Common myeloid progenitor, CD34-positive (primary cell): ENCODE data around the gene AP1G2.

Experiments
- CTCF ChIA-PET: fragments of 350-600 bp; sonication (Branson Sonifier 250); formaldehyde crosslinking; loops from one replicate; lab custom pipeline; 2021; ENCODE audit warnings: antibody characterized with exemption; lab: Charles Lee
- POLR2A ChIA-PET: fragments of 350-600 bp; sonication (Branson Sonifier 250); formaldehyde crosslinking; loops from one replicate; lab custom pipeline; 2021; ENCODE audit warnings: antibody characterized with exemption; lab: Charles Lee
- DNase-seq, 3 donors: peaks; one replicate each; pipeline versions ENCODE4 v3.0.0 to v3.0.0-alpha.2; 2013
- H3K27ac ChIP-seq, 2 experiments: 1 replicate in 1 of 2; 2 replicates in 1 of 2; pipeline ENCODE4 v1.7.0; 2013; ENCODE audit warnings: inconsistent platforms in 2 of 2, low read length in 2 of 2, mild to moderate bottlenecking in 2 of 2, low read depth in 1 of 2, moderate library complexity in 1 of 2; ENCODE audit not compliant: severe bottlenecking in 2 of 2, insufficient read depth in 1 of 2, poor library complexity in 1 of 2
- H3K27me3 ChIP-seq, 5 experiments: replicated peaks in 2 of 5; 1 replicate in 3 of 5; 2 replicates in 2 of 5; pipeline versions ENCODE4 v1.6.1 to v1.7.0; 2013; ENCODE audit warnings: low read length in 4 of 5, mild to moderate bottlenecking in 2 of 5, moderate library complexity in 2 of 5, inconsistent platforms in 1 of 5; ENCODE audit not compliant: insufficient read depth in 5 of 5, control insufficient read depth in 4 of 5
- H3K36me3 ChIP-seq, 4 experiments: 1 replicate in 2 of 4; 2 replicates in 2 of 4; pipeline versions ENCODE4 v1.6.1 to v1.7.0; 2013; ENCODE audit warnings: low read length in 3 of 4, control low read depth in 1 of 4, mild to moderate bottlenecking in 1 of 4; ENCODE audit not compliant: control insufficient read depth in 4 of 4, insufficient read depth in 4 of 4
- H3K4me1 ChIP-seq, 4 experiments: 1 replicate in 3 of 4; 2 replicates in 1 of 4; pipeline versions ENCODE4 v1.6.1 to v1.7.1; 2013; ENCODE audit warnings: low read length in 3 of 4, mild to moderate bottlenecking in 3 of 4, control low read depth in 1 of 4, inconsistent platforms in 1 of 4, moderate library complexity in 1 of 4; ENCODE audit not compliant: control insufficient read depth in 4 of 4, insufficient read depth in 4 of 4; ENCODE audit errors: control extremely low read depth in 1 of 4
- H3K4me3 ChIP-seq, 7 experiments: 1 replicate in 4 of 7; 2 replicates in 3 of 7; pipeline versions ENCODE4 v1.5.1 to v1.7.0; 2013; ENCODE audit warnings: mild to moderate bottlenecking in 7 of 7, low read length in 6 of 7, moderate library complexity in 6 of 7, inconsistent platforms in 2 of 7, low read depth in 2 of 7, control low read depth in 1 of 7; ENCODE audit not compliant: insufficient read depth in 4 of 7, control insufficient read depth in 1 of 7; ENCODE audit errors: extremely low read depth in 1 of 7
- H3K9me3 ChIP-seq, 5 experiments: 1 replicate in 4 of 5; 2 replicates in 1 of 5; pipeline versions ENCODE4 v1.6.1 to v1.7.1; 2013; ENCODE audit warnings: low read length in 4 of 5, mild to moderate bottlenecking in 2 of 5, inconsistent platforms in 1 of 5, low read depth in 1 of 5, moderate library complexity in 1 of 5; ENCODE audit not compliant: control insufficient read depth in 4 of 5, insufficient read depth in 2 of 5; ENCODE audit errors: control extremely low read depth in 1 of 5
- WGBS: methylation state at CpG from one replicate; pipeline ENCODE4 v1.1.5; 2013; ENCODE audit not compliant: insufficient coverage; 5-methylcytosine and 5-hydroxymethylcytosine counted together

Gene AP1G2

DNA sequence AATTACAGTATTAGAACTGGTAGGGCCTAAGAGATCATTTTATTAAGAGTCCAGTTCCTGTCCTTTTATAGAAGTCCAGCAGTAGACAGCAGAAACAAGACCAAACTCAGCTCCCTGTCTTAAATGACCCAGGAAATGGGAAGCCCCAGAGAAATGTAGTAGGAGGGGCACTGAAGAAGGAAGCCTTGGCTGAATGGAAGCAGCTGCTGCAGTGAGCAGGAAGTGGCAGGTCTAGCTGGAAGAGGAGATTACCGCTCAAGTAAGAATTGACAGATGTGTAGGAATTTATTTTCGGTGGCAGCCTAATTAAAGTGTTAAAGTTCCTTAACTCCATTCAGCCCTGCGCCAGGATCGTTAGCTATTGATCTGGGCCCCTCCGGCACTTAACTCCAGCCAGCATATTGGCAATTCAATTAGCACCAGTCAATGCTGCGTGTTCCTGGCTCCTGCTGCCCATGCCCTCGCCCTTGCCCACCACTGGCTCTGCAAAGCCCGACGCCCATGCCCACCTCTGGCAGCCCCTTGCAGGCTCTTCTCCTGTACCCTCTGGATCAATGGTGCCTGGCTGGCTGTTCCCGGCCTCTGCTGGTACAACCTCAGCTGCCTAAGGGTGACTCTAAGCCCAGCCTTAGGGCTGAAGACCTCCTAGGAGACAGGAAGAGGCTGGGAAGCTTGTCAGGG, 37.1 kb downstream of the AP1G2 start:
- H3K9me3 ChIP-seq = no peaks in the 10 kb centered on the region
- peaks cover 0 to 6% (median 1%) of the 10 kb centered on the region in 4 experiments for H3K36me3 ChIP-seq
- H3K4me1 ChIP-seq = peaks cover 0 to 19% (median 14%) of the 10 kb centered on the region in 4 experiments
- H3K27me3 ChIP-seq = no peaks in the 10 kb centered on the region
- no peak overlapping the region for H3K27ac ChIP-seq
- WGBS = 52% methylated on average over 9 of the region's 10 CpGs
- CTCF ChIA-PET = interaction anchor here (1.1 to 8.1 kb wide), 10 partner anchors 11 to 54 kb away, joined by 3 to 65 read pairs (median 4); partner anchors contain the start of genes AP1G2 and THTPA
- DNase-seq = peak; percentile 39 to 90 (median 79)
- POLR2A ChIA-PET = interaction anchor here (0.7 kb wide), 1 partner anchor 209 kb away, joined by 3 read pairs; no protein-coding TSS in a partner anchor
- H3K4me3 ChIP-seq = peak overlapping the region in 2 of 7 experiments; percentile 19 to 21

DNA sequence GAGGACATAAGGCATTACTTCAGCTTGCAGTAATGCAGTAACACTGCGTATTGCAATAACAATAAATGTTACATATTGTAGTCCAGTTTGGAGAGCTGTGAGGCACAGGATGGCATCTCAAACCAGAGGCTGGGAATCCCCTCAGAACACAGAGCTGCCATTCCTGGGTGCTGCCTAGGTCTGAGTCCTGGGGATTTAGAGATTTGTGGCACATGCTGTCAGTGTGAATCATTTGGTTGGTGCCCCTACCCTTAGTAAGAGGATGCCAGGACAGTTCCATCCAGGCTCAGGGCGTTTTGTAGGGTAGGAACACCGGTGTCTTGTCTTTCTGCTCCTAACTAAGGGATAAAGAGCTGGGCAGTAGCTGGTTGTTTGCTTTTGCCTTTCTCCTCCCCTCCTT, 38.6 kb downstream of the AP1G2 start:
- 100% methylated on average over 1 of the region's 3 CpGs for WGBS
- peaks cover 0 to 7% (median 1%) of the 10 kb centered on the region in 4 experiments for H3K36me3 ChIP-seq
- POLR2A ChIA-PET = no interaction called here
- no peak overlapping the region for H3K27ac ChIP-seq
- H3K9me3 ChIP-seq = no peaks in the 10 kb centered on the region
- DNase-seq = no peak
- no peaks in the 10 kb centered on the region for H3K27me3 ChIP-seq
- no peak overlapping the region for H3K4me3 ChIP-seq
- CTCF ChIA-PET = interaction anchor here (1.0 to 8.1 kb wide), 8 partner anchors 11 to 45 kb away, joined by 3 to 65 read pairs (median 4); partner anchors contain the start of gene THTPA
- H3K4me1 ChIP-seq = peaks cover 0 to 19% (median 14%) of the 10 kb centered on the region in 4 experiments

DNA sequence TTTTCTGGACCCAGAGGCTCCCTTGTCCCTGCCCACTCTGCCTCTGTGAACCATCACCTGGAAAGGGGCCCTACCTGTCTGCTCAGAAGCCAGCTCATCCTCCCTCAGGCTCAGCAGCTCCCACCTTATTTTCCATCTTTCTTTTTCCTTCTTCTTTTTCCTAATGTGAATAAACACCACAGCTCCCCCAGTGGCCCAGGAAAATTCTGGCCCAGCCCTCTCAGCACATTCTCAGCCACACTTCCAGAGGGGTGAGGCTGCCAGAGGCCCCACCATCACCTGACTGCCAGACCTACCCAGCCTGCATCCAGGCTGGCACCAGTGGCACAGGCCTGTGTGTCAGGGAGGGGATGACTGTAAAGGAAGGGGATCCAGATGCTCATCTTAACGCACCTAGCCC, 39.0 kb downstream of the AP1G2 start:
- H3K27me3 ChIP-seq = no peaks in the 10 kb centered on the region
- peaks cover 0 to 7% (median 1%) of the 10 kb centered on the region in 4 experiments for H3K36me3 ChIP-seq
- ChIA-PET POLR2A (no interaction called here), CTCF (interaction anchor here (1.0 to 8.1 kb wide), 5 partner anchors 11 to 30 kb away, joined by 3 to 65 read pairs (median 6); partner anchors contain the start of gene THTPA)
- H3K4me1 ChIP-seq = peaks cover 0 to 19% (median 14%) of the 10 kb centered on the region in 4 experiments
- H3K4me3 ChIP-seq = no peak overlapping the region
- no peaks in the 10 kb centered on the region for H3K9me3 ChIP-seq
- H3K27ac ChIP-seq = no peak overlapping the region
- no peak for DNase-seq
- WGBS = 100% methylated on average over 1 of the region's 1 CpG

GRCh38 chr14:23525611-23526010, 42.0 kb downstream of the AP1G2 start:
- WGBS = 100% methylated on average over 3 of the region's 8 CpGs
- ChIA-PET CTCF (interaction anchor here (0.5 to 1.3 kb wide), 4 partner anchors 11 to 34 kb away, joined by 3 to 5 read pairs (median 4); no protein-coding TSS in a partner anchor), POLR2A (no interaction called here)

GRCh38 chr14:23524954-23525353, 42.6 kb downstream of the AP1G2 start:
- POLR2A ChIA-PET = no interaction called here
- H3K4me1 ChIP-seq = peaks cover 0 to 4% (median 0%) of the 10 kb centered on the region in 4 experiments

More at GRCh38 chr14:23525611-23526010, 42.0 kb downstream of the AP1G2 start:
- DNase-seq = no peak
- Histone ChIP-seq H3K4me3 (no peak overlapping the region), H3K27me3 (no peaks in the 10 kb centered on the region), H3K4me1 (peaks cover 0 to 10% (median 4%) of the 10 kb centered on the region in 4 experiments), H3K36me3 (peaks cover 0 to 7% (median 1%) of the 10 kb centered on the region in 4 experiments), H3K27ac (no peak overlapping the region), H3K9me3 (no peaks in the 10 kb centered on the region)

GRCh38 chr14:23523229-23524016, 44.2 kb downstream of the AP1G2 start:
- no peak for DNase-seq
- no peaks in the 10 kb centered on the region for H3K27me3 ChIP-seq
- H3K4me3 ChIP-seq = no peak overlapping the region
- no peak overlapping the region for H3K27ac ChIP-seq
- H3K9me3 ChIP-seq = no peaks in the 10 kb centered on the region
- POLR2A ChIA-PET = no interaction called here
- CTCF ChIA-PET = interaction anchor here (0.9 to 2.3 kb wide), 4 partner anchors 14 to 39 kb away, joined by 3 to 6 read pairs (median 4); no protein-coding TSS in a partner anchor
- 95% methylated on average over 15 of the region's 16 CpGs for WGBS
- H3K4me1 ChIP-seq = peaks cover 0 to 2% (median 0%) of the 10 kb centered on the region in 4 experiments
- H3K36me3 ChIP-seq = peaks cover 0 to 7% (median 1%) of the 10 kb centered on the region in 4 experiments

More at GRCh38 chr14:23524954-23525353, 42.6 kb downstream of the AP1G2 start:
- no peak overlapping the region for H3K27ac ChIP-seq
- H3K36me3 ChIP-seq = peaks cover 0 to 7% (median 1%) of the 10 kb centered on the region in 4 experiments
- CTCF ChIA-PET = interaction anchor here (0.8 kb wide), 1 partner anchor 14 kb away, joined by 4 read pairs; no protein-coding TSS in a partner anchor
- DNase-seq = no peak
- no peaks in the 10 kb centered on the region for H3K27me3 ChIP-seq
- H3K9me3 ChIP-seq = no peaks in the 10 kb centered on the region
- 99% methylated on average over 8 of the region's 14 CpGs for WGBS
- no peak overlapping the region for H3K4me3 ChIP-seq
